ENCODE measurements around the gene SPP2.

- TF ChIP-seq CTCF (IDR thresholded peaks at IDR 0.05) (no peak), POLR2A (IDR thresholded peaks at IDR 0.05) (no peak)
Observed at GRCh38 chr2:234005126-234005525, 45.4 kb upstream of the SPP2 start.
